Stimulated activated CD8-positive, alpha-beta memory T cell treated with anti-CD3 and anti-CD28 coated beads, Interleukin-2, amount 100 ng/mL, for 1 hour (primary cell): ENCODE data around the gene KLHL21.
"Not testable (repeated sequence)": the region's sequence is repeated elsewhere in the genome, so short reads cannot be mapped to it uniquely, and the experiment has no call there.

Source experiments
- DNase-seq, 2 donors: peaks; one replicate each; pipeline ENCODE4 v3.0.0-alpha.2; 2020; ENCODE audit warnings: low read depth in 2 of 2

The KLHL21 gene

GRCh38 chr1:6600410-6601048 is 2.1 kb downstream of the KLHL21 start:
- DNase-seq, result no peak

- DNase-seq, result not testable (repeated sequence)
Observed at GRCh38 chr1:6599991-6600390, 2.7 kb downstream of the KLHL21 start.

GRCh38 chr1:6599141-6599975 is 3.3 kb downstream of the KLHL21 start:
- DNase-seq, result no peak

GRCh38 chr1:6597777-6598131 is 4.9 kb downstream of the KLHL21 start:
- no peak for DNase-seq

- no peak for DNase-seq
Observed at GRCh38 chr1:6596886-6597776, 5.5 kb downstream of the KLHL21 start.

- no peak for DNase-seq
Observed at GRCh38 chr1:6596351-6596750, 6.3 kb downstream of the KLHL21 start.

- DNase-seq, result no peak
Observed at GRCh38 chr1:6594977-6595740, 7.5 kb downstream of the KLHL21 start.

- DNase-seq, result no peak
Observed at GRCh38 chr1:6593810-6594209, 8.9 kb downstream of the KLHL21 start.

- no peak for DNase-seq
Observed at GRCh38 chr1:6592865-6593593, 9.6 kb downstream of the KLHL21 start.

GRCh38 chr1:6592441-6592840 is 10.2 kb downstream of the KLHL21 start:
- no peak for DNase-seq

GRCh38 chr1:6591644-6592043 is 11.0 kb downstream of the KLHL21 start:
- DNase-seq, result no peak

- no peak for DNase-seq
Observed at GRCh38 chr1:6591222-6591621, 11.4 kb downstream of the KLHL21 start.

- DNase-seq, result no peak
Observed at GRCh38 chr1:6590046-6590445, 12.6 kb downstream of the KLHL21 start.

- no peak for DNase-seq
Observed at GRCh38 chr1:6588893-6589520, 13.7 kb downstream of the KLHL21 start.

- no peak for DNase-seq
Observed at GRCh38 chr1:6588128-6588892, 14.4 kb downstream of the KLHL21 start.

GRCh38 chr1:6587261-6588005 is 15.2 kb downstream of the KLHL21 start:
- no peak for DNase-seq

- no peak for DNase-seq
Observed at GRCh38 chr1:6586404-6586816, 16.3 kb downstream of the KLHL21 start.

- no peak for DNase-seq
Observed at GRCh38 chr1:6585841-6586240, 16.8 kb downstream of the KLHL21 start.
